Liver (tissue), 9 donors: ENCODE data around the gene DMAC2L. TPM values are rescaled to one million over a fixed set of nuclear protein-coding genes. Genes with fewer than 3 reads are reported as not detected.

ENCODE experiments used
- DNase-seq: peaks from one replicate; pipeline ENCODE4 v3.0.0-alpha.2; 2017; ENCODE audit warnings: low spot score
- H3K27ac ChIP-seq, 2 donors: one replicate each; pipeline ENCODE4 v1.7.0; 2013; ENCODE audit warnings: inconsistent platforms in 2 of 2, low read length in 2 of 2, control low read depth in 1 of 2, low read depth in 1 of 2, mild to moderate bottlenecking in 1 of 2
- H3K27me3 ChIP-seq, 4 donors: one replicate each; pipeline versions ENCODE4 v1.6.1 to v1.7.0; 2013; ENCODE audit warnings: low read length in 3 of 4, inconsistent platforms in 1 of 4, mild to moderate bottlenecking in 1 of 4, moderate library complexity in 1 of 4; ENCODE audit not compliant: control insufficient read depth in 4 of 4, insufficient read depth in 4 of 4
- H3K36me3 ChIP-seq, 4 donors: one replicate each; pipeline versions ENCODE4 v1.6.1 to v1.7.0; 2013; ENCODE audit warnings: low read length in 3 of 4, mild to moderate bottlenecking in 3 of 4, low read depth in 1 of 4, moderate library complexity in 1 of 4; ENCODE audit not compliant: control insufficient read depth in 4 of 4, insufficient read depth in 3 of 4
- H3K4me1 ChIP-seq, 4 donors: one replicate each; pipeline versions ENCODE4 v1.6.1 to v1.7.0; 2013; ENCODE audit warnings: low read length in 3 of 4, mild to moderate bottlenecking in 3 of 4, moderate library complexity in 1 of 4; ENCODE audit not compliant: control insufficient read depth in 4 of 4, insufficient read depth in 4 of 4
- H3K4me3 ChIP-seq, 3 donors: one replicate each; pipeline versions ENCODE4 v1.6.1 to v1.7.0; 2013; ENCODE audit warnings: low read length in 3 of 3, control low read depth in 1 of 3, low read depth in 1 of 3, mild to moderate bottlenecking in 1 of 3
- H3K9ac ChIP-seq, 2 donors: one replicate each; pipeline ENCODE4 v1.7.0; 2013; ENCODE audit warnings: low read length in 2 of 2, mild to moderate bottlenecking in 2 of 2, moderate library complexity in 2 of 2, control low read depth in 1 of 2, low read depth in 1 of 2
- H3K9me3 ChIP-seq, 4 donors: one replicate each; pipeline versions ENCODE4 v1.6.1 to v1.7.0; 2013; ENCODE audit warnings: low read length in 3 of 4; ENCODE audit not compliant: control insufficient read depth in 4 of 4
- EGR1 ChIP-seq, 2 donors: IDR thresholded peaks; 2 replicates each; pipeline ENCODE4 v1.6.1; 2016 to 2018; ENCODE audit warnings: antibody characterized with exemption in 2 of 2, low read depth in 2 of 2
- FOXA1 ChIP-seq: IDR thresholded peaks from 2 replicates; pipeline ENCODE4 v1.6.1; 2016; ENCODE audit warnings: antibody characterized with exemption
- GABPA ChIP-seq, 2 donors: IDR thresholded peaks in 1 of 2; conservative IDR thresholded peaks in 1 of 2; 2 replicates each; pipeline ENCODE4 v1.6.1; 2016; ENCODE audit warnings: antibody characterized with exemption in 2 of 2, mild to moderate bottlenecking in 1 of 2, moderate library complexity in 1 of 2
- HNF4G ChIP-seq: IDR thresholded peaks from 2 replicates; pipeline ENCODE4 v1.6.1; 2016; ENCODE audit warnings: antibody characterized with exemption
- RXRA ChIP-seq, 2 donors: IDR thresholded peaks; 2 replicates each; pipeline ENCODE4 v1.6.1; 2017 to 2018; ENCODE audit warnings: antibody characterized with exemption in 2 of 2, mild to moderate bottlenecking in 1 of 2
- WGBS: extraction: QIAGEN DNeasy Blood & Tissue Kit; methylation state at CpG from one replicate; pipeline ENCODE4 v1.1.7; 2013; 5-methylcytosine and 5-hydroxymethylcytosine counted together
- polyA plus RNA-seq, 2 donors: library from polyadenylated mRNA; stranded (reverse) in 1 of 2; unstranded in 1 of 2; fragments of 200-250 nt in 1 of 2; fragments of >200 nt in 1 of 2; fragmentation: Nextera tagmentation in 1 of 2; extraction: Ambion mirVana in 1 of 2; gene quantifications; one replicate each; pipeline versions ENCODE4 v1.2.1 to v1.2.3, GENCODE V29; 2013 to 2015
- total RNA-seq, 2 donors: library from RNA; depleted of rRNA; stranded (reverse); fragments of >200 nt; gene quantifications; one replicate each; pipeline ENCODE4 v1.2.3, GENCODE V29; 2014
- TF ChIP-seq, protein P1 (sequence below): IDR thresholded peaks from 2 replicates; pipeline ENCODE4 v1.6.1; 2016; ENCODE audit warnings: antibody characterized with exemption
- TF ChIP-seq, protein P2 (sequence below): IDR thresholded peaks from 2 replicates; pipeline ENCODE4 v1.6.1; 2016; ENCODE audit warnings: antibody characterized with exemption, mild to moderate bottlenecking
- TF ChIP-seq, protein P3 (sequence below): fragments of 150-350 bp; IDR thresholded peaks from 2 replicates; pipeline ENCODE4 v1.5.1; 2017; ENCODE audit warnings: improper control_type of control experiment, low read depth, low read length; ENCODE audit not compliant: missing input control
- TF ChIP-seq, protein P4 (sequence below): IDR thresholded peaks from 2 replicates; pipeline ENCODE4 v1.6.1; 2016; ENCODE audit warnings: antibody characterized with exemption
- donor health status: healthy.
- donor health status: healthy.
- donor health status: healthy.
- donor health status: healthy.
- donor health status: healthy.

The DMAC2L gene
- total and polyA plus RNA-seq, 4 donors = 5.2 to 17.2 (median 6.5) TPM

DNA sequence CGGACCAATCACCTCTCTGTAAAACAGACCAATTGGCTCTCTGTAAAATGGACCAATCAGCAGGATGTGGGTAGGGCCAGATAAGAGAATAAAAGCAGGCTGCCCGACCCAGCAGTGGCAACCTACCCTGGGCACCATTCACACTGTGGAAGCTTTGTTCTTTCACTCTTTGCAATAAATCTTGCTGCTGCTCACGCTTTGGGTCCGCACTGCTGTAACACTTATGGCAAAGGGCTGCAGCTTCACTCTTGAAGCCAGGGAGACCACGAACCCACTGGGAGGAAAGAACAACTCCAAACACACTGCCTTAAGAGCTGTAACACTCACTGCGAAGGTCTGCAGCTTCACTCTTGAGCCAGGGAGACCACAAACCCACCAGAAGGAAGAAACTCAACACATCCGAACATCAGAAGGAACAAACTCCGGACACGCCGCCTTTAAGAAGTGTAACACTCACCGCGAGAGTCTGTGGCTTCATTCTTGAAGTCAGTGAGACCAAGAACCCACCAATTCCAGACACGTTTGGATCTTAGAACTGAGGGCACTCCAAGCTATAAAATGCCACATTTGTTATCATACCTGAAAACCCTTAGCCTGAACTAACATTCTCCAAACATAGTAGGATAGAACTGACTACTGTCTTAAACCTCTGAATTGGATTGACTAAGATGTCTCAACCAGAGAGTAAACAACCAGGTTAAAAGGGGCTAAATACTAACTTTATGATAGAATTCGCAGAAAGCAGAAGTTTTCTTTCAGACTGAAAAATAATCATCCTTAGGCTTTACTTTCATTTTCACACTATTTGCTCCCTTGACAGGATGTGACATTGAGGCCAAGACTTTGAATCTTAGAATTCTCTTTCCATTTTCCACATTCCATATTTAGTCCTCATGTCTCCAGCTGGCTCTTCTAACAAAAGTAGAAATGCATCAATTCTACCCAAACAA, 50.9 kb downstream of the DMAC2L start:
- Histone ChIP-seq H3K4me1 (peaks cover 4 to 35% (median 20%) of the 10 kb centered on the region in 4 donors), H3K27ac (peak overlapping the region; percentile 27 to 49), H3K36me3 (no peaks in the 10 kb centered on the region), H3K4me3 (peak overlapping the region in 2 of 3 donors; percentile 13 to 18), H3K9ac (peak overlapping the region in 1 of 2 donors; percentile 53), H3K9me3 (no peaks in the 10 kb centered on the region), H3K27me3 (no peaks in the 10 kb centered on the region)
- TF ChIP-seq, protein P1, sequence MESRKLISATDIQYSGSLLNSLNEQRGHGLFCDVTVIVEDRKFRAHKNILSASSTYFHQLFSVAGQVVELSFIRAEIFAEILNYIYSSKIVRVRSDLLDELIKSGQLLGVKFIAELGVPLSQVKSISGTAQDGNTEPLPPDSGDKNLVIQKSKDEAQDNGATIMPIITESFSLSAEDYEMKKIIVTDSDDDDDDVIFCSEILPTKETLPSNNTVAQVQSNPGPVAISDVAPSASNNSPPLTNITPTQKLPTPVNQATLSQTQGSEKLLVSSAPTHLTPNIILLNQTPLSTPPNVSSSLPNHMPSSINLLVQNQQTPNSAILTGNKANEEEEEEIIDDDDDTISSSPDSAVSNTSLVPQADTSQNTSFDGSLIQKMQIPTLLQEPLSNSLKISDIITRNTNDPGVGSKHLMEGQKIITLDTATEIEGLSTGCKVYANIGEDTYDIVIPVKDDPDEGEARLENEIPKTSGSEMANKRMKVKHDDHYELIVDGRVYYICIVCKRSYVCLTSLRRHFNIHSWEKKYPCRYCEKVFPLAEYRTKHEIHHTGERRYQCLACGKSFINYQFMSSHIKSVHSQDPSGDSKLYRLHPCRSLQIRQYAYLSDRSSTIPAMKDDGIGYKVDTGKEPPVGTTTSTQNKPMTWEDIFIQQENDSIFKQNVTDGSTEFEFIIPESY = no peak
- TF ChIP-seq, protein P2, sequence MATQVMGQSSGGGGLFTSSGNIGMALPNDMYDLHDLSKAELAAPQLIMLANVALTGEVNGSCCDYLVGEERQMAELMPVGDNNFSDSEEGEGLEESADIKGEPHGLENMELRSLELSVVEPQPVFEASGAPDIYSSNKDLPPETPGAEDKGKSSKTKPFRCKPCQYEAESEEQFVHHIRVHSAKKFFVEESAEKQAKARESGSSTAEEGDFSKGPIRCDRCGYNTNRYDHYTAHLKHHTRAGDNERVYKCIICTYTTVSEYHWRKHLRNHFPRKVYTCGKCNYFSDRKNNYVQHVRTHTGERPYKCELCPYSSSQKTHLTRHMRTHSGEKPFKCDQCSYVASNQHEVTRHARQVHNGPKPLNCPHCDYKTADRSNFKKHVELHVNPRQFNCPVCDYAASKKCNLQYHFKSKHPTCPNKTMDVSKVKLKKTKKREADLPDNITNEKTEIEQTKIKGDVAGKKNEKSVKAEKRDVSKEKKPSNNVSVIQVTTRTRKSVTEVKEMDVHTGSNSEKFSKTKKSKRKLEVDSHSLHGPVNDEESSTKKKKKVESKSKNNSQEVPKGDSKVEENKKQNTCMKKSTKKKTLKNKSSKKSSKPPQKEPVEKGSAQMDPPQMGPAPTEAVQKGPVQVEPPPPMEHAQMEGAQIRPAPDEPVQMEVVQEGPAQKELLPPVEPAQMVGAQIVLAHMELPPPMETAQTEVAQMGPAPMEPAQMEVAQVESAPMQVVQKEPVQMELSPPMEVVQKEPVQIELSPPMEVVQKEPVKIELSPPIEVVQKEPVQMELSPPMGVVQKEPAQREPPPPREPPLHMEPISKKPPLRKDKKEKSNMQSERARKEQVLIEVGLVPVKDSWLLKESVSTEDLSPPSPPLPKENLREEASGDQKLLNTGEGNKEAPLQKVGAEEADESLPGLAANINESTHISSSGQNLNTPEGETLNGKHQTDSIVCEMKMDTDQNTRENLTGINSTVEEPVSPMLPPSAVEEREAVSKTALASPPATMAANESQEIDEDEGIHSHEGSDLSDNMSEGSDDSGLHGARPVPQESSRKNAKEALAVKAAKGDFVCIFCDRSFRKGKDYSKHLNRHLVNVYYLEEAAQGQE = no peak
- no peak for TF ChIP-seq FOXA1
- TF ChIP-seq HNF4G = no peak
- no peak for TF ChIP-seq EGR1 (IDR thresholded peaks at IDR 0.05; ENCODE audit: low read depth in 2 of 2)
- no peak for TF ChIP-seq RXRA (IDR thresholded peaks at IDR 0.05)
- TF ChIP-seq, protein P3, sequence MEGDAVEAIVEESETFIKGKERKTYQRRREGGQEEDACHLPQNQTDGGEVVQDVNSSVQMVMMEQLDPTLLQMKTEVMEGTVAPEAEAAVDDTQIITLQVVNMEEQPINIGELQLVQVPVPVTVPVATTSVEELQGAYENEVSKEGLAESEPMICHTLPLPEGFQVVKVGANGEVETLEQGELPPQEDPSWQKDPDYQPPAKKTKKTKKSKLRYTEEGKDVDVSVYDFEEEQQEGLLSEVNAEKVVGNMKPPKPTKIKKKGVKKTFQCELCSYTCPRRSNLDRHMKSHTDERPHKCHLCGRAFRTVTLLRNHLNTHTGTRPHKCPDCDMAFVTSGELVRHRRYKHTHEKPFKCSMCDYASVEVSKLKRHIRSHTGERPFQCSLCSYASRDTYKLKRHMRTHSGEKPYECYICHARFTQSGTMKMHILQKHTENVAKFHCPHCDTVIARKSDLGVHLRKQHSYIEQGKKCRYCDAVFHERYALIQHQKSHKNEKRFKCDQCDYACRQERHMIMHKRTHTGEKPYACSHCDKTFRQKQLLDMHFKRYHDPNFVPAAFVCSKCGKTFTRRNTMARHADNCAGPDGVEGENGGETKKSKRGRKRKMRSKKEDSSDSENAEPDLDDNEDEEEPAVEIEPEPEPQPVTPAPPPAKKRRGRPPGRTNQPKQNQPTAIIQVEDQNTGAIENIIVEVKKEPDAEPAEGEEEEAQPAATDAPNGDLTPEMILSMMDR = no peak
- no peak for TF ChIP-seq GABPA (IDR thresholded peaks at IDR 0.05 in 1 of 2, conservative IDR thresholded peaks at IDR 0.05 in 1 of 2)
- whole genome bisulfite sequencing = 79% methylated on average over 14 of the region's 14 CpGs
- no peak for DNase-seq

DNA sequence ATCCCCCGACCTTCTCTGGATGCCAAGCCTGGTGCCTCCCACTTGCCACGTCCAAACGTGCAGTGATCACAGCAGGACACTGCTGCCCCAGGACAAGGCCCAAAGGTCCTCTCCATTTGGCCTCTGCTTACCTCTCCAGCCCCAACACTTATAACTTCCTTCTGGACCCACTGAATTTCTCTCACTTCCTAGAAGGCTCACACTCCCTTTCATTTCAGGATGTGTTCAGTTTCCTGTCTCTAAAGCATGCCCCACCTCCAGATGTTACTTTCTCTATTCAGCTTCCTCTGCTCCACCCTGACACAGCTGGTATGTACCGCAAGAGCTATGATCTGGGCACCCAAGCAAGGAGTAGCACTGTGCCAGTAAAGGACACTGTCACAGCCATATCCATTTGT, 51.6 kb downstream of the DMAC2L start:
- TF ChIP-seq, protein P4, sequence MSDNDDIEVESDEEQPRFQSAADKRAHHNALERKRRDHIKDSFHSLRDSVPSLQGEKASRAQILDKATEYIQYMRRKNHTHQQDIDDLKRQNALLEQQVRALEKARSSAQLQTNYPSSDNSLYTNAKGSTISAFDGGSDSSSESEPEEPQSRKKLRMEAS = peak; percentile 26
- no peak for TF ChIP-seq GABPA (IDR thresholded peaks at IDR 0.05 in 1 of 2, conservative IDR thresholded peaks at IDR 0.05 in 1 of 2)
- H3K27ac ChIP-seq = peak overlapping the region; percentile 27 to 49
- no peak for DNase-seq
- H3K4me3 ChIP-seq = peak overlapping the region in 2 of 3 donors; percentile 13 to 18
- H3K36me3 ChIP-seq = no peaks in the 10 kb centered on the region
- 29% methylated on average over 4 of the region's 4 CpGs for WGBS
- H3K27me3 ChIP-seq = no peaks in the 10 kb centered on the region
- no peaks in the 10 kb centered on the region for H3K9me3 ChIP-seq
- H3K4me1 ChIP-seq = peaks cover 4 to 35% (median 20%) of the 10 kb centered on the region in 4 donors
- H3K9ac ChIP-seq = peak overlapping the region in 1 of 2 donors; percentile 53
